ENCODE measurements around the gene FANCM.
"Not testable (repeated sequence)": the region's sequence is repeated elsewhere in the genome, so short reads cannot be mapped to it uniquely, and the experiment has no call there.

Gene FANCM

DNA sequence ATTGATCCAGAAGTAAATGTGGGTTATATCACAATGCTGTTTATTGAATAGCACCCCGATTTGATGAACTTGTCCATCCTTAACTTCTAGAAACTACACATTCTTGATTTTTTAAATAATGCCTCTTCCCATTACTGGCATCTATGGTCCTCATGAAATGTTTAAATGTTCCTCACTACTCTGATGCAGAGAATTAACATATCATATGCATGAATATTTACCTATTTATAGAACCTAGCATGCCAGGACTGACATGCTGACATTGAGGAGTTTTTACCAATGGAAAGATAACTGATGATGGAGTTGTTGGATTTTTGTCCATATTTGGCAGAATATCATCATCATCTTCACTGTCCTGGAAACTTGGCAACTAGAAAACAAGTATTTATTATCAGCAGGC, 74.4 kb downstream of the FANCM start:
- no peak for DNase-seq (ENCODE audit: low read depth)
- no peak overlapping the region for H3K4me3 ChIP-seq (ENCODE audit: control insufficient read depth, low read depth, low read length)
- TF ChIP-seq CTCF (conservative IDR thresholded peaks at IDR 0.05; ENCODE audit: control insufficient read depth, insufficient read depth, low read depth, low read length) = no peak

- DNase-seq (ENCODE audit: low read depth) = no peak
- no peak overlapping the region for H3K4me3 ChIP-seq (ENCODE audit: control insufficient read depth, low read depth, low read length)
- TF ChIP-seq CTCF (conservative IDR thresholded peaks at IDR 0.05; ENCODE audit: control insufficient read depth, insufficient read depth, low read depth, low read length) = no peak
Observed at GRCh38 chr14:45211295-45211694, 75.6 kb downstream of the FANCM start.

DNA sequence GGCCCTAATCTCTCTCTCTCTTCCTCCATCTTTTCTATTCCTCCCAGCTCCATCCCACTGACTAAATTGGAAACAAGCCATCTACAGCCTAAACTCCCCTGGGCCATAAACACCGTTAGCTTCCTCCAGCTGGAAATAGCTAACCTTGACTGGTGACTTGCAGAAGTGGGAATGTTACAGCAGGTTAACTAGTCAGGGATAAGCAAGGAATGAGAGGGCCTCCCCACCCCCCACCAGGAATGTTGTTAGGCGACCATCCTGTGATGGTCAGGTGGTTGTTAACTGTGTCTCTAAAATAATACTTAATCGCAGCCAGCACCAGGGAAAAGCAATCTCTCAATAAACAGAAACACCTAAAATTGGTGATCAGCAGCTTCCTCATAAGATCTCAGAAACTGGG, 76.5 kb downstream of the FANCM start:
- TF ChIP-seq CTCF (conservative IDR thresholded peaks at IDR 0.05; ENCODE audit: control insufficient read depth, insufficient read depth, low read depth, low read length) = no peak
- DNase-seq (ENCODE audit: low read depth) = no peak
- no peak overlapping the region for H3K4me3 ChIP-seq (ENCODE audit: control insufficient read depth, low read depth, low read length)

GRCh38 chr14:45213716-45214115, 78.0 kb downstream of the FANCM start:
- DNase-seq (ENCODE audit: low read depth); H3K4me3 ChIP-seq (ENCODE audit: control insufficient read depth, low read depth, low read length): not testable (repeated sequence)

DNA sequence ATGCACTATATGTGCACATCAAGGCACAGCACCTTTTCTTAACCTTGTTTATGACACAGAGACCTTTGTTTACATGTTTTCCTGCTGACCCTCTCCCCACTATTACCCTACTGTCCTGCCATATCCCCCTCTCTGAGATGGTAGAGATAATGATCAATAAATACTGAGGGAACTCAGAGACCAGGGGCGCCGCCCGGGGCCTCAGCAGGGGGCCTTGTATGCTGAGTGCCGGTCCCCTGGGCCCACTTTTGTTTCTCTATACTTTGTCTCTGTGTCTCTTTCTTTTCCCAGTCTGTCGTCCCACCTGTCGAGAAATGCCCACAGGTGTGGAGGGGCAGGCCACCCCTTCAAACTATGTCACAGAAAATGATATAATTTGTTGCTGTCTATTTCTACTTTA, 78.6 kb downstream of the FANCM start:
- H3K4me3 ChIP-seq (ENCODE audit: control insufficient read depth, low read depth, low read length); DNase-seq (ENCODE audit: low read depth): not testable (repeated sequence)

- no peak for DNase-seq (ENCODE audit: low read depth)
- no peak for TF ChIP-seq CTCF (conservative IDR thresholded peaks at IDR 0.05; ENCODE audit: control insufficient read depth, insufficient read depth, low read depth, low read length)
- H3K4me3 ChIP-seq (ENCODE audit: control insufficient read depth, low read depth, low read length) = no peak overlapping the region
Observed at GRCh38 chr14:45222485-45223262, 86.9 kb downstream of the FANCM start.

DNA sequence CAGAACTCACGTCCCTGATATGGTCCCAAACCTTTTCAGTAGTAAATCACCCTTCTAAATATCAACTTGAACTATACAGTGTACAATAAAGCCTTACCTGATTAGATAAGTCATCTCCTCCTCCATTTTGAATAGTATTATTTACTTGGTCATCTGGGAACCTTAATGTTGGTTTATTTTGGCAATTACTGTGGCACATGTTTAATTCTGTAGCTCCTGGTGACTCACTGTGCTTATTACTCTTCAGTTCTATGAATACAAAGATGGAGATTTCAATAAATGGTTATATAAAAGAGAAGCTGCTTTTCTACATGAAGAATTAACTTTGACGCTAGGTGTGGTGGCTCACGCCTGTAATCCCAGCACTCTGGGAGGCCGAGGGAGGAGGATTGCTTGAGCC, 91.8 kb downstream of the FANCM start:
- no peak for TF ChIP-seq CTCF (conservative IDR thresholded peaks at IDR 0.05; ENCODE audit: control insufficient read depth, insufficient read depth, low read depth, low read length)
- H3K4me3 ChIP-seq (ENCODE audit: control insufficient read depth, low read depth, low read length) = no peak overlapping the region
- peak; percentile 58 for DNase-seq (ENCODE audit: low read depth)

DNA sequence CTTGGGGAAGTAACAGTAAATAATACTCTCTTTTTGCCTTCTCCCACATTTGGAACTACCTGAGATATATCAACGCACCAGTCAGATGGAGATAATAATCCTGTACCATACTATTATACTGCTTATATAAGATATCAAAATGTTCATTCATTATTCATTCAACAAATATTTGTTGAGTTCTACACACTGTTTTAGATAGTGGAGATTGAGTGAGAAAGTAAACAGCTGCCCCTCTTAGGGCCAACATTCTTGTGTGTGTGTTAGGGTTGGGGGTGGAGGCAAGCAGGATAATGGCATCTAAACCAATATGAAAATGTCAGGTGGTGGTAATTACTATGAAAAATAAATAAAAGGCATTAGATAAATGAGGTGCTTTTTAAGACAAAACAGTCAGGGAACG, 103.3 kb downstream of the FANCM start:
- no peak for DNase-seq (ENCODE audit: low read depth)
- TF ChIP-seq CTCF (conservative IDR thresholded peaks at IDR 0.05; ENCODE audit: control insufficient read depth, insufficient read depth, low read depth, low read length) = no peak
- H3K4me3 ChIP-seq (ENCODE audit: control insufficient read depth, low read depth, low read length) = no peak overlapping the region

Measured in fibroblast of mammary gland (primary cell).